ENCODE results near the gene ATAD3C. TPM values are rescaled to one million over a fixed set of nuclear protein-coding genes. Genes with fewer than 3 reads are reported as not detected.
"Not testable (repeated sequence)": the region's sequence is repeated elsewhere in the genome, so short reads cannot be mapped to it uniquely, and the experiment has no call there.

Gene ATAD3C
- total and polyA plus RNA-seq, 7 experiments from 2014 or later, result 0.61 to 2.0 (median 1.3) TPM

DNA sequence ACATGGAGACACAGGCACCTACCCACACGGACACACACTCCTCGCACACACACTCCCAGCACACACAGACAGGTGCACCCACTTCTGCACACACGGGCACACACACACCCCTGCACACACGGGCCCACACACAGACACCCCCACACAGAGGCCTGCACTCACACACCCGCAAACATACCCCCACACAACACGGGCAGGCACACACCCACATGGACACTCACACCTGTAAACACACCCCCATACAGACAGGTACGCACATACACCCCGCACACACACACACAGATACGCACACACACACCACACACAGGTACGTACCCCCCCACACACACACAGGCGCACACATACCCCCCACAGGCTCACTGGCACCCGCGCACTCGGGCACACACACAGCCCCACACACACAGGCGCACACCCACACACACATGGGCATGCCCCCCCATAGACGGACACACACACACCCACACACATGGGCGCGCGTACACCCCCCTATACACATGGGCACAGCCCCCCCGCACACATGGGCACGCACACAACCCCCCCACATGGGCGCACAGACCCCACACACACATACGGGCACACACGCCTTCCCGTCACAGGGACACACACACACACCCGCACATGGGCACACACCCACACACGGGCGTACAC, 68.6 kb downstream of the ATAD3C start:
- H3K27ac Mint-ChIP-seq, result peak overlapping the region in 2 of 9 donors; percentile 28 to 74

GRCh38 chr1:1518621-1519007, 69.1 kb downstream of the ATAD3C start:
- H3K4me1 ChIP-seq (ENCODE audit: control insufficient read depth in 2 of 2, insufficient read depth in 2 of 2, low read length in 2 of 2); H3K9me3 ChIP-seq (ENCODE audit: control insufficient read depth in 2 of 3, low read length in 3 of 3); H3K27me3 Mint-ChIP-seq; H3K27me3 ChIP-seq (ENCODE audit: control insufficient read depth in 2 of 2, insufficient read depth in 2 of 2, low read length in 2 of 2); H3K9me3 Mint-ChIP-seq; H3K27ac ChIP-seq (ENCODE audit: low read depth, low read length); ATAC-seq; CTCF ChIA-PET; DNase-seq; H3K27ac Mint-ChIP-seq; POLR2A ChIA-PET; H3K4me3 Mint-ChIP-seq; intact Hi-C loops (cut with micrococcal nuclease); H3K4me3 ChIP-seq (ENCODE audit: low read length): not testable (repeated sequence)
- H3K36me3 Mint-ChIP-seq, result peaks cover 0 to 11% (median 0%) of the 10 kb centered on the region in 5 donors
- H3K36me3 ChIP-seq (ENCODE audit: control insufficient read depth in 2 of 3, insufficient read depth in 3 of 3, low read length in 3 of 3), result peaks cover 0 to 33% (median 0%) of the 10 kb centered on the region in 3 experiments
- peaks cover 0 to 13% (median 6%) of the 10 kb centered on the region in 7 donors for H3K4me1 Mint-ChIP-seq

More for the DNA sequence above, 68.6 kb downstream of the ATAD3C start:
- ChIA-PET CTCF (no interaction called here), POLR2A (no interaction called here)
- DNase-seq (no peak), ATAC-seq (no peak)
- Histone ChIP-seq H3K27ac (ENCODE audit: low read depth, low read length) (no peak overlapping the region), H3K4me1 (ENCODE audit: control insufficient read depth in 2 of 2, insufficient read depth in 2 of 2, low read length in 2 of 2) (no peaks in the 10 kb centered on the region), H3K4me3 (ENCODE audit: low read length) (no peak overlapping the region), H3K36me3 (ENCODE audit: control insufficient read depth in 2 of 3, insufficient read depth in 3 of 3, low read length in 3 of 3) (peaks cover 0 to 30% (median 0%) of the 10 kb centered on the region in 3 experiments), H3K9me3 (ENCODE audit: control insufficient read depth in 2 of 3, low read length in 3 of 3) (no peaks in the 10 kb centered on the region), H3K27me3 (ENCODE audit: control insufficient read depth in 2 of 2, insufficient read depth in 2 of 2, low read length in 2 of 2) (no peaks in the 10 kb centered on the region)
- Mint-ChIP-seq H3K4me1 (peaks cover 0 to 14% (median 7%) of the 10 kb centered on the region in 7 donors), H3K4me3 (no peak overlapping the region), H3K9me3 (no peaks in the 10 kb centered on the region), H3K36me3 (peaks cover 0 to 11% (median 0%) of the 10 kb centered on the region in 5 donors), H3K27me3 (no peaks in the 10 kb centered on the region)
- intact Hi-C loops (cut with micrococcal nuclease), result no loop called here

Other genes with a start within 250 kb of the ATAD3C start
- 10 to 100 TPM in 2 of 5 experiments, 1 to 10 TPM in 1, not detected in 2; 2.6 to 81.7 (median 12.6) TPM for gene TNFRSF18, start 243.1 kb upstream of the ATAD3C start, total RNA-seq
- gene TNFRSF18, start 243.1 kb upstream of the ATAD3C start, polyA plus RNA-seq, result under 1 TPM in 1 of 2 donors, not detected in 1; 0.32 TPM
- 100 to 1,000 TPM in 1 of 5 experiments, 10 to 100 TPM in 1, 1 to 10 TPM in 2, under 1 TPM in 1; 0.49 to 192 (median 7.8) TPM for gene TNFRSF4, start 235.5 kb upstream of the ATAD3C start, total RNA-seq
- gene TNFRSF4, start 235.5 kb upstream of the ATAD3C start, polyA plus RNA-seq, result 1 to 10 TPM; 1.4 to 1.5 TPM
- 100 to 1,000 TPM in 4 of 5 experiments, 10 to 100 TPM in 1; 75.8 to 124 (median 110) TPM for gene SDF4, start 217.7 kb upstream of the ATAD3C start, total RNA-seq
- 10 to 100 TPM; 74.8 to 90.7 TPM for gene SDF4, start 217.7 kb upstream of the ATAD3C start, polyA plus RNA-seq
- 10 to 100 TPM; 10.9 to 29.0 (median 22.8) TPM for gene B3GALT6, start 217.5 kb upstream of the ATAD3C start, total RNA-seq
- gene B3GALT6, start 217.5 kb upstream of the ATAD3C start, polyA plus RNA-seq, result 10 to 100 TPM in 1 of 2 donors, 1 to 10 TPM in 1; 7.2 to 12.7 TPM
- 1 to 10 TPM; 2.5 to 5.8 (median 3.0) TPM for gene C1QTNF12, start 203.0 kb upstream of the ATAD3C start, total RNA-seq
- gene C1QTNF12, start 203.0 kb upstream of the ATAD3C start, polyA plus RNA-seq, result under 1 TPM in 1 of 2 donors, not detected in 1; 0.56 TPM
- gene UBE2J2, start 175.8 kb upstream of the ATAD3C start, total RNA-seq, result 10 to 100 TPM; 62.3 to 89.3 (median 75.1) TPM
- 10 to 100 TPM; 86.1 to 92.2 TPM for gene UBE2J2, start 175.8 kb upstream of the ATAD3C start, polyA plus RNA-seq
- 10 to 100 TPM in 3 of 5 experiments, 1 to 10 TPM in 2; 4.2 to 15.8 (median 10.1) TPM for gene SCNN1D, start 169.3 kb upstream of the ATAD3C start, total RNA-seq
- gene SCNN1D, start 169.3 kb upstream of the ATAD3C start, polyA plus RNA-seq, result not detected
- 10 to 100 TPM; 51.5 to 70.8 (median 58.2) TPM for gene ACAP3, start 141.8 kb upstream of the ATAD3C start, total RNA-seq
- gene ACAP3, start 141.8 kb upstream of the ATAD3C start, polyA plus RNA-seq, result 1 to 10 TPM; 3.2 to 5.9 TPM
- gene PUSL1, start 141.1 kb upstream of the ATAD3C start, total RNA-seq, result 10 to 100 TPM; 17.7 to 25.4 (median 19.4) TPM
- gene PUSL1, start 141.1 kb upstream of the ATAD3C start, polyA plus RNA-seq, result 10 to 100 TPM; 16.2 to 26.1 TPM
- 100 to 1,000 TPM; 126 to 187 (median 161) TPM for gene INTS11, start 125.0 kb upstream of the ATAD3C start, total RNA-seq
- gene INTS11, start 125.0 kb upstream of the ATAD3C start, polyA plus RNA-seq, result 10 to 100 TPM; 62.8 to 74.0 TPM
- gene CPTP, start 124.9 kb upstream of the ATAD3C start, total RNA-seq, result 10 to 100 TPM; 11.5 to 29.3 (median 19.1) TPM
- 10 to 100 TPM; 17.7 to 26.5 TPM for gene CPTP, start 124.9 kb upstream of the ATAD3C start, polyA plus RNA-seq
- gene TAS1R3, start 118.4 kb upstream of the ATAD3C start, total RNA-seq, result 1 to 10 TPM; 1.1 to 2.6 (median 1.8) TPM
- gene TAS1R3, start 118.4 kb upstream of the ATAD3C start, polyA plus RNA-seq, result under 1 TPM in 1 of 2 donors, not detected in 1; 0.32 TPM
- 10 to 100 TPM; 40.2 to 54.9 (median 45.9) TPM for gene DVL1, start 100.3 kb upstream of the ATAD3C start, total RNA-seq
- gene DVL1, start 100.3 kb upstream of the ATAD3C start, polyA plus RNA-seq, result 1 to 10 TPM in 1 of 2 donors, under 1 TPM in 1; 0.78 to 1.1 TPM
- 1 to 10 TPM in 3 of 5 experiments, under 1 TPM in 2; 0.39 to 2.2 (median 1.0) TPM for gene MXRA8, start 91.1 kb upstream of the ATAD3C start, total RNA-seq
- gene MXRA8, start 91.1 kb upstream of the ATAD3C start, polyA plus RNA-seq, result under 1 TPM; 0.41 to 0.66 TPM
- gene AURKAIP1, start 74.5 kb upstream of the ATAD3C start, total RNA-seq, result 100 to 1,000 TPM in 1 of 5 experiments, 10 to 100 TPM in 4; 53.8 to 107 (median 64.5) TPM
- 100 to 1,000 TPM; 135 to 160 TPM for gene AURKAIP1, start 74.5 kb upstream of the ATAD3C start, polyA plus RNA-seq
- 100 to 1,000 TPM; 130 to 403 (median 278) TPM for gene CCNL2, start 50.4 kb upstream of the ATAD3C start, total RNA-seq
- gene CCNL2, start 50.4 kb upstream of the ATAD3C start, polyA plus RNA-seq, result 10 to 100 TPM; 16.3 to 38.3 TPM
- 100 to 1,000 TPM in 4 of 5 experiments, 10 to 100 TPM in 1; 91.2 to 135 (median 122) TPM for gene MRPL20, start 42.4 kb upstream of the ATAD3C start, total RNA-seq
- 100 to 1,000 TPM; 221 to 239 TPM for gene MRPL20, start 42.4 kb upstream of the ATAD3C start, polyA plus RNA-seq
- gene ANKRD65, start 28.4 kb upstream of the ATAD3C start, total RNA-seq, result not detected
- not detected for gene ANKRD65, start 28.4 kb upstream of the ATAD3C start, polyA plus RNA-seq
- 1 to 10 TPM in 1 of 5 experiments, under 1 TPM in 1, not detected in 3; 0.15 to 1.2 TPM for gene VWA1, start 14.0 kb upstream of the ATAD3C start, total RNA-seq
- gene VWA1, start 14.0 kb upstream of the ATAD3C start, polyA plus RNA-seq, result not detected
- gene ATAD3B, start 22.1 kb downstream of the ATAD3C start, total RNA-seq, result 10 to 100 TPM; 42.5 to 53.8 (median 51.7) TPM
- 1 to 10 TPM; 4.5 to 6.1 TPM for gene ATAD3B, start 22.1 kb downstream of the ATAD3C start, polyA plus RNA-seq
- gene ATAD3A, start 62.5 kb downstream of the ATAD3C start, total RNA-seq, result 10 to 100 TPM; 21.0 to 41.3 (median 22.9) TPM
- 10 to 100 TPM in 1 of 2 donors, 1 to 10 TPM in 1; 5.4 to 11.6 TPM for gene ATAD3A, start 62.5 kb downstream of the ATAD3C start, polyA plus RNA-seq
- gene TMEM240, start 90.9 kb downstream of the ATAD3C start, total RNA-seq, result 1 to 10 TPM in 3 of 5 experiments, under 1 TPM in 1, not detected in 1; 0.66 to 2.8 (median 1.7) TPM
- gene TMEM240, start 90.9 kb downstream of the ATAD3C start, polyA plus RNA-seq, result under 1 TPM in 1 of 2 donors, not detected in 1; 0.84 TPM
- gene SSU72, start 125.2 kb downstream of the ATAD3C start, total RNA-seq, result 100 to 1,000 TPM; 121 to 148 (median 137) TPM
- 100 to 1,000 TPM; 211 to 267 TPM for gene SSU72, start 125.2 kb downstream of the ATAD3C start, polyA plus RNA-seq
- 10 to 100 TPM in 1 of 5 experiments, 1 to 10 TPM in 4; 3.2 to 10.7 (median 4.0) TPM for gene FNDC10, start 150.4 kb downstream of the ATAD3C start, total RNA-seq
- 1 to 10 TPM; 1.3 to 1.6 TPM for gene FNDC10, start 150.4 kb downstream of the ATAD3C start, polyA plus RNA-seq
- gene MIB2, start 165.8 kb downstream of the ATAD3C start, total RNA-seq, result 100 to 1,000 TPM in 2 of 5 experiments, 10 to 100 TPM in 3; 45.6 to 129 (median 65.7) TPM
- gene MIB2, start 165.8 kb downstream of the ATAD3C start, polyA plus RNA-seq, result 10 to 100 TPM; 23.4 to 36.7 TPM
- 10 to 100 TPM in 1 of 5 experiments, 1 to 10 TPM in 4; 2.7 to 12.8 (median 4.2) TPM for gene MMP23B, start 182.5 kb downstream of the ATAD3C start, total RNA-seq
- not detected for gene MMP23B, start 182.5 kb downstream of the ATAD3C start, polyA plus RNA-seq
- 10 to 100 TPM; 32.3 to 45.4 (median 41.9) TPM for gene CDK11B, start 209.3 kb downstream of the ATAD3C start, total RNA-seq
- gene CDK11B, start 209.3 kb downstream of the ATAD3C start, polyA plus RNA-seq, result 10 to 100 TPM; 11.8 to 16.5 TPM
- 100 to 1,000 TPM in 2 of 5 experiments, 10 to 100 TPM in 3; 69.9 to 138 (median 76.7) TPM for gene SLC35E2B, start 243.1 kb downstream of the ATAD3C start, total RNA-seq
- gene SLC35E2B, start 243.1 kb downstream of the ATAD3C start, polyA plus RNA-seq, result 10 to 100 TPM; 45.4 to 66.3 TPM